ENCODE data around the gene ZBED4.
"Not testable (repeated sequence)": the region's sequence is repeated elsewhere in the genome, so short reads cannot be mapped to it uniquely, and the experiment has no call there.

Gene ZBED4

GRCh38 chr22:49827853-49828598, 25.6 kb upstream of the ZBED4 start, which contains the start of gene BRD1:
BRD1 (minus strand) TSS chr22:49827873; CDS start chr22:49824317, 3,556 bp downstream.
- DNase-seq = peak; percentile 13

GRCh38 chr22:49828599-49828965, 25.1 kb upstream of the ZBED4 start:
- no peak for DNase-seq

DNA sequence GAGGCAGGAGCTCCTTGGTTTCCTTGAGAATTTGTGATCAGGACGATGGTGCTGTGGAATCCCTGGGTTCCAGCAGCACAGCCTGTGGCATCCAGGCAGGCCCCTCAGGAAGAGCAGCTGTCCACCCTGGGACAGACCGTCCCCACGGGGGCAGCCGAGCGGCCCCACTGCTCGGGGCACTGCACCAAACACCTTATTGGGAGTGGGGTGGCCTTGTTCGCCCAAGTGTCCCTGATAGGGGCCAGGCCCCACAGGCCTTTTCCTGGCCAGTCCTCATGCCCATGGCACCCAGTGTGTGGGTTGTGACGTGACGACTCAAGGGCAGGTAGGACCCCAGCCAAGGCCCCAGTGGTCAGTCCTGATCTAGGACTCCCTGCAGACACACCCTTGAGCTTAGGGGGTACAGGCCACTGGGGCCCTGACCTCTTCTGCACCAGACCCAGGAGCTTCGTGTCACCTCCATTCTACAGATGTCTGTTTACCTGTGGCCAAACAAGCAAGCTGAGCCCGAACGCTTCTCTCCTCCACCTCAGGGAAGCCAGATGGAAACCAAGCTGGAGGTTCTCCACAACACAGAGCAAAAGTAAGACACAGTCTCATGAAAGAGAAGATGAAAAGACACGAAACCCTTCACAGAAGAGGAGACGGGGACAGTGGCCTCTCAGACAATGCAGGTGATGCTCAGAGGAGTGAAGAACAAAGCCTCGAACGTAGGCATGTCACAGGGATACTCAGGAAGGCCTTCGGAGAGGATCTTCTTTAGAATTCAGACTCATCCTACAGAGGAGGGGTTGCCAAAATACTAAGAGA, 24.4 kb upstream of the ZBED4 start:
- no peak for DNase-seq

- DNase-seq = no peak
Measured at GRCh38 chr22:49833340-49834007, 20.2 kb upstream of the ZBED4 start.

DNA sequence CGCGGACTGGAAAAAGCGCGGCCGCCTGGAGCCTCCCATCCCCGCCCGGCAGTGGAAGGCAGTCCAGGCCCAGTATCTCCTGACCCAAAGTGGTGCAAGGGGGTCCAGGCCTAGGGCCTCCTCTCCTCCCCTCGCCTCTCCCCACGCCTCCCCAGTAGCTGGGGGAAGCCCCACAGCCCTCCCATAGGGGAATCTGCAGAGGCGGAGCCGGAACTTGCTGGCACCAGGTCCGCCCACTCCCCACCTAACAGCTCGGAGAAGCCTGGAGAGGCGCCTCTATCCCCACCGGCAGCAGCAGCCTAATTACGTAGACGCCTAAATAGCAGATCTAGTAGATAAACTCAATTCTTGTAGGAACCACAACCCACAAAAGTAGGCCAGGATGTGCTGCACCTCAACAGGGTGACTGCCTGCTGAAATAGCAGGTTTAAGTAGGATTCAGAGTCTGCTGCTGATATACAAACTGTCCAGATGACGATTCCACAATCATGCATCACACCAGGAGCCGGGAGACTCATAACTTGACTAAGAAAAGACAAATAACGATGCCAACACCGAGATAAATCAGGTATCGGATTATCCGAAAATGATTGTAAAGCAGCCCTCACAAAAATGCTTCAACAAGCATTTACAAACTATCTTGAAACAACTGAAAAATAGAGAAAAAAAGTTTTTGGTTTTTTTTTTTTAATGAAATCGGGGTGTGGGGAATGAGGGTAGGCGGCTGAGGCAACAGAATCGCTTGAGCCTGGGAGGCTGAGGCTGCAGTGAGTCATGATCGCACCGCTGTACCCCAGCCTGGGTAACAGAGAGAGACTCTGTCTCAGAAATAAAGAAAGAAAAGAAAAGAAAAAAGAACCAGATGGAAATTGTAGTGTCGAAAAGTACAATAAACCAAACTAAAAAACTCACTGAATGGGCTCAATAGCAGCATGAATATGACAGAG, 14.6 kb upstream of the ZBED4 start:
- DNase-seq = no peak

GRCh38 chr22:49845241-49845640, 8.4 kb upstream of the ZBED4 start:
- DNase-seq = no peak

- DNase-seq = no peak
Measured at GRCh38 chr22:49845666-49846459, 7.8 kb upstream of the ZBED4 start.

DNA sequence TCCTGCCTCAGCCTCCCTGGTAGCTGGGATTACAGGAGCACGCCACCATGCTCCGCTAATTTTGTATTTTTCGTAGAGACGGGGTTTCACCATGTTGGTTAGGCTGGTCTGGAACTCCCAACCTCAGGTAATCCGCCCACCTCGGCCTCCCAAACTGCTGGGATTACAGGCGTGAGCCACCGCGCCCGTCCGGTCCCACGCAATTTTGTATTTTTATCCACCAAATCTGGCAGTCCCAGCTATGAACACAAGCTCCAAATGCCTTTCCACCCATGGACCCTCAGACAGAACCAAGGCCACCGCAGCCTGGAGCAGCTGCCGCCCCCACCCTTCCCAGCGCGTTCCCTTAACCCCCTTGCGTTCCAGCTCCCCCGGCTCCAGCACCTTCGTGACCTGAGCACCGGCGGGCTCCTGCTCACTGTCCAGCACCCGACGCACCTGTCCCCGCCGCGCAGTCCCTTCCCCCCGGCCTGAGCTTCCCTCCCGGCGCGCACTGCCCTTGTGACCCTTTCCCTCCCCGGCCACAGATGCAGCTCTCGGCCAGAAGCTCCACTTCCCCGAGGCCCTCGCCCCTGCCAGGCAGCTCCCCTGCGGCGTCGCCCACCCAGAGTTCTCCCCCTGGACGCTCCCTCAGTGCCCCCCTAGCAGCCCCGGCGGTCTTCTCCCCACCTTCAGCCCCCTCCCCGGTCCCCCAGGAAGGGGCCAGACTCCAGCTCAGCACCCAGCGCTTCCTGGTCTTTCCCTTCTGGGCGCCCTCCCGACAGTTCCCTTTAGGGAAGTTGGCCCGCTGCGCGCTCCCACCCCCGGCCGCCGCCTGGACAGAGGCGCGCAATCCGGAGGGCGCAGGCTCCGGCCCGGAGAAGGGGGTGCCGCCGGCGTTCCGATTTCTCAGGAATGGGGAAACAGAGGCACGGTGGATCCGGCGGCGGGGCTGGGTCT, 5.6 kb upstream of the ZBED4 start:
- DNase-seq = no peak

- no peak for DNase-seq
Measured at GRCh38 chr22:49848690-49849160, 4.9 kb upstream of the ZBED4 start.

DNA sequence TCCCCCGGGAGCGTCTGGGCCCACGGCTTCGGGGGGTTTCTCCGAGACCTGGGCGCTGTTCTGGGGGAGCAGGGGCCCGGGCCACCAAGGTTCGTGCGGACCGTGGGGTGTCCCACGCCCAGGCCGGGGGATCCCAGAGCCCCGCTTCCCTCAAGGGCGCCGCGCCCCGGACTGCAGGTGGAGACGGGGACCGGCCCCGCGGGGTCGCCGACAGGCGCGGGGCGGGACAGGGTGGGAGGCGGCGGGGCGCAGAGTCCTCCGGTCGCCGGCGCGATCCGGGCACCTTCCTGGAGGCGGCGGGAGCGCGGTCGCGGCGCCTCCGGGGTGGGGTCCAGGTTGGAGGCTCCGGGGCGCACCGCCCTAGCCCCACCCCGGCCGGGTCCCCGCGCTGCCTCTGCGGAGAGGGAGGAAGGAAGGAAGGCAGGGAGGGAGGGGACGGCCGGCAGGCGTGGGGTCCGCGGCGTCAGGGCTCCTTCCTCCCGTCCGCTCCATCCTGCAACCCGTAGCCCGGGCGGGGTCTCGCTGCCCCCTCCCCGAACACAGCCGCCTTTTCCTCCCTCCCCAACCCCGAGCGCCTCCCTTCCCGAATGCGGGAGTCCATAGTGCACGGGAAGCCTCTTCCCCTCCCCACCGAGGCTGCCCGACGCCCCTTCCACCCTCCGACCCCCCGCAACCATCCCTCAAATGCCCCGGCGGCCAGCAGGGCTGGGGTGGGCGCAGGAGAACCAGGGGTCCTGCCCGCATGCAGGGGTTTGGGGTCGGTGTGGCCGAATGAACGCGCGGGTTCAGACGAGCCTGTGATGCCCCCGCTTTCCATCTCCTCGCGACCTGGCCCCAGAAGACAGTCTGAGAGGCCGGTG, 4.3 kb upstream of the ZBED4 start:
- no peak for DNase-seq

DNA sequence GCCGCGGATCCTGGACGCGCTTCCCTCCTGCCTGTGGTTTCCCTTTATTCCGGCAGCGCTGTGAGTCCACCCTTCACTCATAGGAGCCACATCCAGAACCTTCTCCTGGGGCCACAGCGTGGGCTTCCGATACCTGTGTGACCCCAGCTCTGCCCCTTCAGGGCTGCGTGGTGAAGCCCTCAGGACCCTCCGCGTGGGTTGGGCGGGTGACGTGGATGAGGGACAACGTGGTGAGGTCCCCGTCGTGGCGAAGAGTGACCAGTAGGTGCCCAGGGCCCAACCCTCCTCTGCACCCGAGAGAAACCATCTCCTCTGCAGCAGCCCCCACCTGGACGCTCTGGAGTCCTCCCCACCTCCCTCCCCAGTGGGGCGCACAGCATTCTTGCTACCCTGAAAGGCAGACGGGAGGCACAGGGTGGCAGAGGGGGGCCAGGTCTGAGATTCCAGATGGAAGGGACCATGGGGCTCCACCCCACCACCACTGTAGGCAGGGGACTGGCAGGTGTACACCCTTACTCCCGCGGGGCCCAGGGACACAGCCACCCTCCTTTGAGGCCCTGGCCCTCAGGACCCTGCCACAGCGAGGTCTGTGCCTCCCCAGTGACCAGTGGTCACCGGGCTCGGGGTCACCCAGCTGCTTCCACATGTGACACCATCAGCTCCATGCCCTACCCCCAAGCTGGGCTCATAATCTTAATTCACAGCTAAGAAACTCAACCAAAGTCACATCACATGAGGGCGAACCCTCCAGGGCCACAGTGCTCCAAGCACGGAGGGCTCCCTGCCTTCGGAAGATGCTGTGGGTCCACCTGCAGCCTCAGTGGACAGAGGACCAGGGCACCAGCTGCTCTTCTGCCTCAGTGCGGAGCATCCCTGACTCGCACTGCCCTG, 3.4 kb upstream of the ZBED4 start:
- no peak for DNase-seq

GRCh38 chr22:49850959-49851802, 2.5 kb upstream of the ZBED4 start:
- DNase-seq = no peak

GRCh38 chr22:49852568-49852897, 1.1 kb upstream of the ZBED4 start:
- not testable (repeated sequence) for DNase-seq

DNA sequence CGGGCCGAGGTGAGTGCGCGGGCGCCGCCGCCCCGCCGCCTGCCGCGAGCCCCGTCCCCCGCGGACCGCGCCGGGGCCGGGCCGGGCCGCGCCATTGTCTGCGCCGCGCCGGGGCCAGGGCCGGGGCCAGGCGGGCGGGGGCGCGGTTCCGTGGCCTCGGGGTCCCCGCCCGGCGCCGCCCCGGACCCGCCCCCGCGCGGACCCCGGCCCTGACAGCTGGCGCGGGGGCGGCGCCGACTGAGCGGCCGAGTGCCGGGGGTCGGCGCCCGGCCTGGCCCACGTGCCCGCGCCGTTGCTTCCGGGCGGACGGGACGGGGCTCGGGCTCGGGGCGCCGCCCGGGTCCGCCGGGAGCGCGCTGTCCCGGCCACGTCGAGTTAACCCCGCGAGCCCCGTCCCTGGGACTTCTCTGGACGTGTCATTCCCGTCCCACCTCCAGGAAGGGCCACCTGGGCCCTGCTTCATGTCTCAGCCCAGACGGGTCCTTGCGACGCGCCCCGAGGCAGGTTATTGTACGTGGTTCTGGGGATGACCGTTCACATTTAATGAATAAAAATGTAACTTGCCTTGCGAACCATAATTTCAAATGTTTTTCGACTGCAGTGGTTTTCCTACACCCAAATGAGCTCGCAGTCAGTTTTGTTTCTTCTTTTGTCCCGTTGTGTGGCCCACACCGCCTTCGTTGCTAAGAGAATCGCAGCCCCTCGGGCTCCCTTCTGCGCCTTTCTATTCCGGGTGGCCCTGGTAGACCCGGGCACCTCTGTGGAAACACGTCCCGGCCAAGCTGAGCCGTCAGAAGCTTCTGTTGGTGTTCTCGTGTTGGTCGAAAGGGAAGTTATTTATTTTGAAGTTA, 562 bp downstream of the ZBED4 start:
- DNase-seq = no peak

GRCh38 chr22:49855251-49855911, 1.7 kb downstream of the ZBED4 start:
- DNase-seq = no peak

DNA sequence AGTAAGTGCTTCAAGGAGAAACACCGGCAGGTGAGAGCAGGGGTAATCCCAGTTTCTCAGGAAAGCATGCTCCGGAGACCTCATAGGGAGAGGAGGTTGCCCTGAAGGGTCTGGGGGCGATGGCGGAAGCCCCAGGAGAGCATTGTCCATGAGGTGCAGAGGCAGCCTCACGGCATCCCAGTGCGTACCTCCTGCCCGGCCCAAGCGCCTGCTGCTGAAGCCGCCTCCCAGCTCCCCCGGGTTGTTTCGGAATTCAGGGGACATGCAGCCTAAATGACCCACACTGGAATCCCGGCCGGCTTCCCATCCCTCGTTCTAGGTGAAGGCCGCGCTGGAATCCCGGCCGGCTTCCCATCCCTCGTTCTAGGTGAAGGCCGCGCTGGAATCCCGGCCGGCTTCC, 2.7 kb downstream of the ZBED4 start:
- DNase-seq = no peak

Data from NCI-H2107 (cell line).